SK-N-SH treated with all-trans-retinoic acid at 6 μM for 48 hours (cell line): ENCODE data around the gene CALB2.

ENCODE experiments used
- ARNTL ChIP-seq: fragments of 450-650 bp; formaldehyde crosslinking; IDR thresholded peaks from 2 replicates; pipeline ENCODE4 v1.5.0; 2020; ENCODE audit warnings: low read depth, mild to moderate bottlenecking, moderate library complexity, borderline replicate concordance
- CSDC2 ChIP-seq: fragments of 250-450 bp; sonication (Bioruptor Pico); IDR thresholded peaks from 2 replicates; pipeline ENCODE4 v1.5.0; 2020; ENCODE audit warnings: mild to moderate bottlenecking, moderate library complexity
- ESRRG ChIP-seq: fragments of 250-450 bp; sonication (Bioruptor Pico); IDR thresholded peaks from 2 replicates; pipeline ENCODE4 v1.6.1; 2021; ENCODE audit warnings: mild to moderate bottlenecking
- ZFP3 ChIP-seq: fragments of 250-450 bp; sonication (Bioruptor Pico); IDR thresholded peaks from 2 replicates; pipeline ENCODE4 v1.5.0; 2020; ENCODE audit warnings: mild to moderate bottlenecking, moderate library complexity
- ZFP30 ChIP-seq: fragments of 450-650 bp; formaldehyde crosslinking; IDR thresholded peaks from 2 replicates; pipeline ENCODE4 v1.5.0; 2022; ENCODE audit warnings: mild to moderate bottlenecking, moderate library complexity
- ZNF70 ChIP-seq: fragments of 450-650 bp; formaldehyde crosslinking; IDR thresholded peaks from 2 replicates; pipeline ENCODE4 v1.5.0; 2020; ENCODE audit warnings: mild to moderate bottlenecking, moderate library complexity
- ZNF8 ChIP-seq: fragments of 450-650 bp; formaldehyde crosslinking; IDR thresholded peaks from 2 replicates; pipeline ENCODE4 v1.5.0; 2020; ENCODE audit warnings: mild to moderate bottlenecking, moderate library complexity
- TF ChIP-seq, protein P1 (sequence below): fragments of 250-450 bp; sonication (Bioruptor Pico); IDR thresholded peaks from 2 replicates; pipeline ENCODE4 v1.5.0; 2020; ENCODE audit warnings: mild to moderate bottlenecking, moderate library complexity

DNA sequence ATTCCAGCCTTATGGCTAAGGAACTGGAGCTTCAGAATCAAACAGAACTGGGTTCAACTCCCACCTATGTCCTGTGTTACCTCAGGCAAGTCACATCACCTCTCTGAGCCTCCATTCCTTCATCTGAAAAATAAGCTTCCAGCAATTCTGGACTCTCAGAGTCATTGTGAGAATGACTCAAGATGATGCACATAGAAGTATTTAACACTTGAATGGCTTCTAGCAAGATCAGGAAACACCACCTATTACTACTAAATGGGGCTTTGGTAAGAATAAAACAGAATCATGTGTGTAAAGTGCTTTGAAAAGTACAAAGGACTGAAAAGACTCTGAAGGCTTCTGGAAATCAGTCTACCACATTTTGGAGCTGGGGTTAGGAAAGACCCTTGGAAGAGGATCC is 30.8 kb upstream of the CALB2 start:
- TF ChIP-seq ZNF8 = no peak
- no peak for TF ChIP-seq ZNF70 (CRISPR knock-in tag)
- no peak for TF ChIP-seq ZFP3 (CRISPR knock-in tag)
- TF ChIP-seq, protein P1, sequence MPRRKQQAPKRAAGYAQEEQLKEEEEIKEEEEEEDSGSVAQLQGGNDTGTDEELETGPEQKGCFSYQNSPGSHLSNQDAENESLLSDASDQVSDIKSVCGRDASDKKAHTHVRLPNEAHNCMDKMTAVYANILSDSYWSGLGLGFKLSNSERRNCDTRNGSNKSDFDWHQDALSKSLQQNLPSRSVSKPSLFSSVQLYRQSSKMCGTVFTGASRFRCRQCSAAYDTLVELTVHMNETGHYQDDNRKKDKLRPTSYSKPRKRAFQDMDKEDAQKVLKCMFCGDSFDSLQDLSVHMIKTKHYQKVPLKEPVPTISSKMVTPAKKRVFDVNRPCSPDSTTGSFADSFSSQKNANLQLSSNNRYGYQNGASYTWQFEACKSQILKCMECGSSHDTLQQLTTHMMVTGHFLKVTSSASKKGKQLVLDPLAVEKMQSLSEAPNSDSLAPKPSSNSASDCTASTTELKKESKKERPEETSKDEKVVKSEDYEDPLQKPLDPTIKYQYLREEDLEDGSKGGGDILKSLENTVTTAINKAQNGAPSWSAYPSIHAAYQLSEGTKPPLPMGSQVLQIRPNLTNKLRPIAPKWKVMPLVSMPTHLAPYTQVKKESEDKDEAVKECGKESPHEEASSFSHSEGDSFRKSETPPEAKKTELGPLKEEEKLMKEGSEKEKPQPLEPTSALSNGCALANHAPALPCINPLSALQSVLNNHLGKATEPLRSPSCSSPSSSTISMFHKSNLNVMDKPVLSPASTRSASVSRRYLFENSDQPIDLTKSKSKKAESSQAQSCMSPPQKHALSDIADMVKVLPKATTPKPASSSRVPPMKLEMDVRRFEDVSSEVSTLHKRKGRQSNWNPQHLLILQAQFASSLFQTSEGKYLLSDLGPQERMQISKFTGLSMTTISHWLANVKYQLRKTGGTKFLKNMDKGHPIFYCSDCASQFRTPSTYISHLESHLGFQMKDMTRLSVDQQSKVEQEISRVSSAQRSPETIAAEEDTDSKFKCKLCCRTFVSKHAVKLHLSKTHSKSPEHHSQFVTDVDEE (CRISPR knock-in tag) = no peak
- TF ChIP-seq ARNTL (CRISPR knock-in tag) = no peak
- TF ChIP-seq ESRRG (CRISPR knock-in tag) = no peak
- no peak for TF ChIP-seq CSDC2
- no peak for TF ChIP-seq ZFP30 (CRISPR knock-in tag)
